Liver (tissue), 3 donors: ENCODE measurements around the gene KRT85.

ENCODE experiments used
- CTCF ChIP-seq: fragments of 150-350 bp; IDR thresholded peaks from 2 replicates; pipeline ENCODE4 v1.5.1; 2017; ENCODE audit warnings: improper control_type of control experiment, low read depth, low read length; ENCODE audit not compliant: missing input control
- JUND ChIP-seq, 2 donors: IDR thresholded peaks; 2 replicates each; pipeline ENCODE4 v1.6.1; 2016; ENCODE audit warnings: antibody characterized with exemption in 2 of 2
- RXRA ChIP-seq, 2 donors: IDR thresholded peaks; 2 replicates each; pipeline ENCODE4 v1.6.1; 2017 to 2018; ENCODE audit warnings: antibody characterized with exemption in 2 of 2, mild to moderate bottlenecking in 1 of 2
- SP1 ChIP-seq: IDR thresholded peaks from 2 replicates; pipeline ENCODE4 v1.6.1; 2018; ENCODE audit warnings: antibody characterized with exemption, mild to moderate bottlenecking
- YY1 ChIP-seq: IDR thresholded peaks from 2 replicates; pipeline ENCODE4 v1.6.1; 2016; ENCODE audit warnings: antibody characterized with exemption, mild to moderate bottlenecking
- donor health status: healthy.
- donor health status: healthy.

GRCh38 chr12:52381206-52381605 lies 13.9 kb upstream of the KRT85 start:
- TF ChIP-seq CTCF = no peak
- TF ChIP-seq RXRA (IDR thresholded peaks at IDR 0.05) = no peak
- no peak for TF ChIP-seq SP1
- no peak for TF ChIP-seq YY1
- no peak for TF ChIP-seq JUND (IDR thresholded peaks at IDR 0.05)
